Measurements from ENCODE around the gene DCP2. TPM values are rescaled to one million over a fixed set of nuclear protein-coding genes. Genes with fewer than 3 reads are reported as not detected.

The DCP2 gene
- total RNA-seq, 1 experiment from 2014 or later = 176 TPM

GRCh38 chr5:112974901-112975300, 1.7 kb upstream of the DCP2 start:
- no peak overlapping the region for H3K23ac ChIP-seq (ENCODE audit: insufficient read length, low read depth, low read length)
- H4K8ac ChIP-seq (replicated peaks; ENCODE audit: insufficient read length, low read depth, low read length) = no peak overlapping the region
- no peak overlapping the region for H2BK5ac ChIP-seq (ENCODE audit: insufficient read length, low read length)
- no peak overlapping the region for H2BK15ac ChIP-seq (ENCODE audit: low read depth, low read length)
- no peak overlapping the region for H4K5ac ChIP-seq (ENCODE audit: insufficient read length, low read depth, low read length)
- H2AK5ac ChIP-seq (ENCODE audit: insufficient read length, low read length) = no peak overlapping the region
- no peak overlapping the region for H3K27ac ChIP-seq (ENCODE audit: insufficient read length, low read depth, low read length)
- peaks cover 16% of the 10 kb centered on the region; the same call in 1 of the 2 replicates for H3K79me2 ChIP-seq (ENCODE audit: insufficient read depth, low read length)
- no peak for DNase-seq
- H2AFZ ChIP-seq (ENCODE audit: low read length) = no peak overlapping the region
- no peak overlapping the region for H2BK20ac ChIP-seq (ENCODE audit: low read depth, low read length, poor library complexity, severe bottlenecking)
- H3K23me2 ChIP-seq (ENCODE audit: insufficient read length, low read depth, low read length, poor library complexity, severe bottlenecking) = peaks cover 8% of the 10 kb centered on the region
- peaks cover 22 to 24% of the 10 kb centered on the region in 2 experiments for H3K4me1 Mint-ChIP-seq
- no peak overlapping the region for H3K56ac ChIP-seq (ENCODE audit: insufficient read length, low read depth, low read length)
- TF ChIP-seq CTCF (conservative IDR thresholded peaks at IDR 0.05) = no peak
- H3K27ac Mint-ChIP-seq = no peak overlapping the region
- no peak overlapping the region for H3K9ac ChIP-seq (ENCODE audit: extremely low read depth, insufficient read length, low read length)
- H2BK12ac ChIP-seq (ENCODE audit: insufficient read length, low read depth, low read length) = no peak overlapping the region
- H3K9me3 ChIP-seq (ENCODE audit: control insufficient read depth, low read depth, low read length) = no peaks in the 10 kb centered on the region
- no peak overlapping the region for H2BK120ac ChIP-seq (ENCODE audit: low read depth, low read length, poor library complexity, severe bottlenecking)
- no peaks in the 10 kb centered on the region for H4K20me1 ChIP-seq (ENCODE audit: control insufficient read depth, insufficient read depth, insufficient read length)
- peaks cover 0 to 2% (median 1%) of the 10 kb centered on the region in 3 experiments; a peak in 2 of 7 replicates for H3K36me3 Mint-ChIP-seq (ENCODE audit: insufficient read depth in 1 of 3, low read depth in 3 of 3)
- H3K4me1 ChIP-seq (ENCODE audit: insufficient read depth, low read length) = no peaks in the 10 kb centered on the region
- no peak overlapping the region for H3K4ac ChIP-seq (ENCODE audit: low read depth, low read length)
- H3K18ac ChIP-seq (ENCODE audit: insufficient read length, low read depth, low read length) = no peak overlapping the region
- no CpG with 5 or more reads among the region's 1 CpG for WGBS (ENCODE audit: extremely low coverage, insufficient read length, low lambda C conversion rate)
- no peaks in the 10 kb centered on the region for H3K27me3 Mint-ChIP-seq (ENCODE audit: low read depth)
- no peak overlapping the region for H3K4me2 ChIP-seq (ENCODE audit: insufficient read depth, insufficient read length, low read length)
- no peak overlapping the region for H3T11ph ChIP-seq (ENCODE audit: low read length)
- H3K9me3 Mint-ChIP-seq = no peaks in the 10 kb centered on the region; a peak in 1 of 5 replicates
- H3K27me3 ChIP-seq (ENCODE audit: insufficient read depth, low read length) = no peaks in the 10 kb centered on the region
- H3K79me1 ChIP-seq (ENCODE audit: insufficient read depth, low read depth, low read length, poor library complexity, severe bottlenecking) = no peaks in the 10 kb centered on the region
- no peak overlapping the region for H4K91ac ChIP-seq (ENCODE audit: insufficient read length, low read depth, low read length)
- H3K4me3 Mint-ChIP-seq = no peak overlapping the region
- no peak overlapping the region for H3K14ac ChIP-seq (ENCODE audit: insufficient read depth, low read length)

Measured in H9 (cell line).